Ureter (tissue), 1 donor: ENCODE results near the gene KLRC3. TPM values are rescaled to one million over a fixed set of nuclear protein-coding genes. Genes with fewer than 3 reads are reported as not detected.
A peak's percentile ranks its signal among the peaks of the same experiment; 100 is the strongest.
"Not testable (repeated sequence)": the region's sequence is repeated elsewhere in the genome, so short reads cannot be mapped to it uniquely, and the experiment has no call there.

Experiments used
- DNase-seq: peaks from one replicate; pipeline ENCODE4 v3.0.0-alpha.2; 2020; ENCODE audit warnings: low spot score
- total RNA-seq: library from RNA; stranded (reverse); gene quantifications from one replicate; pipeline ENCODE4 v1.2.4, GENCODE V29; 2023
- donor health status: DM: yes; HTN: yes; CAD: no.

The KLRC3 gene
- total RNA-seq, 1 donor from 2014 or later, result 1.1 TPM

- DNase-seq, result no peak
Measured at GRCh38 chr12:10400829-10401228, 19.6 kb downstream of the KLRC3 start.

GRCh38 chr12:10398168-10398567, 22.2 kb downstream of the KLRC3 start:
- no peak for DNase-seq

- no peak for DNase-seq
Measured at GRCh38 chr12:10397296-10397695, 23.1 kb downstream of the KLRC3 start.

- DNase-seq, result not testable (repeated sequence)
Measured at GRCh38 chr12:10396176-10396575, 24.2 kb downstream of the KLRC3 start.

- no peak for DNase-seq
Measured at GRCh38 chr12:10395390-10395998, 24.9 kb downstream of the KLRC3 start.

GRCh38 chr12:10394531-10395152, 25.8 kb downstream of the KLRC3 start:
- not testable (repeated sequence) for DNase-seq

- DNase-seq, result no peak
Measured at GRCh38 chr12:10393291-10393690, 27.1 kb downstream of the KLRC3 start.

GRCh38 chr12:10392394-10392930, 27.9 kb downstream of the KLRC3 start:
- DNase-seq, result peak; percentile 62

GRCh38 chr12:10390991-10391390, 29.4 kb downstream of the KLRC3 start:
- not testable (repeated sequence) for DNase-seq

GRCh38 chr12:10389904-10390303, 30.5 kb downstream of the KLRC3 start, which contains the start of gene KLRK1:
Gene KLRK1 (minus strand): TSS chr12:10390041. CDS start chr12:10388810, 1,231 bp downstream.
- DNase-seq, result no peak

GRCh38 chr12:10388624-10389413, 31.6 kb downstream of the KLRC3 start:
- no peak for DNase-seq

GRCh38 chr12:10387498-10387897, 32.9 kb downstream of the KLRC3 start:
- DNase-seq, result not testable (repeated sequence)

GRCh38 chr12:10386857-10387256, 33.5 kb downstream of the KLRC3 start:
- no peak for DNase-seq

- DNase-seq, result no peak
Measured at GRCh38 chr12:10385166-10385613, 35.2 kb downstream of the KLRC3 start.

GRCh38 chr12:10384191-10384590, 36.2 kb downstream of the KLRC3 start:
- no peak for DNase-seq

- no peak for DNase-seq
Measured at GRCh38 chr12:10381928-10382628, 38.3 kb downstream of the KLRC3 start.

GRCh38 chr12:10378737-10379136, 41.7 kb downstream of the KLRC3 start:
- DNase-seq, result not testable (repeated sequence)

- no peak for DNase-seq
Measured at GRCh38 chr12:10374624-10375018, 45.8 kb downstream of the KLRC3 start.

- DNase-seq, result no peak
Measured at GRCh38 chr12:10372559-10372958, 47.8 kb downstream of the KLRC3 start.

GRCh38 chr12:10371893-10372535, 48.4 kb downstream of the KLRC3 start:
- not testable (repeated sequence) for DNase-seq
